HepG2 (cell line): ENCODE results near the gene LSM14B. TPM values are rescaled to one million over a fixed set of nuclear protein-coding genes. Genes with fewer than 3 reads are reported as not detected.

Experiments
- ARNTL ChIP-seq: sonication (generic); formaldehyde crosslinking; IDR thresholded peaks from 2 replicates; pipeline ENCODE4 v1.4.0; 2020; ENCODE audit warnings: mild to moderate bottlenecking, missing genetic modification reagents
- ATAD3A ChIP-seq: sonication (generic); formaldehyde crosslinking; IDR thresholded peaks from 2 replicates; pipeline ENCODE4 v1.4.0; 2020; ENCODE audit warnings: missing genetic modification reagents
- ETV6 ChIP-seq: sonication (generic); formaldehyde crosslinking; conservative IDR thresholded peaks from 2 replicates; pipeline ENCODE4 v1.4.0; 2020; ENCODE audit warnings: missing genetic modification reagents
- FLYWCH1 ChIP-seq: sonication (generic); formaldehyde crosslinking; IDR thresholded peaks from 2 replicates; pipeline ENCODE4 v1.8.1; 2023; ENCODE audit warnings: mild to moderate bottlenecking, missing genetic modification reagents
- FOXO1 ChIP-seq: sonication (generic); formaldehyde crosslinking; IDR thresholded peaks from 2 replicates; pipeline ENCODE4 v1.4.0; 2020; ENCODE audit warnings: missing genetic modification reagents
- GATAD2A ChIP-seq: IDR thresholded peaks from 2 replicates; pipeline ENCODE4 v1.6.1; 2016
- HDAC2 ChIP-seq: sonication (generic); formaldehyde crosslinking; IDR thresholded peaks from 2 replicates; pipeline ENCODE4 v1.4.0; 2020; ENCODE audit warnings: missing genetic modification reagents
- KAT7 ChIP-seq: IDR thresholded peaks from 2 replicates; pipeline ENCODE4 v1.6.1; 2018; ENCODE audit warnings: borderline replicate concordance, missing compliant biosample characterization
- MAX ChIP-seq: IDR thresholded peaks from 2 replicates; pipeline ENCODE4 v1.6.1; 2012; ENCODE audit warnings: inconsistent platforms
- MTA1 ChIP-seq: sonication (generic); formaldehyde crosslinking; IDR thresholded peaks from 2 replicates; pipeline ENCODE4 v1.4.0; 2020; ENCODE audit warnings: missing genetic modification reagents, mild to moderate bottlenecking, borderline replicate concordance
- NCOA2 ChIP-seq: sonication (generic); formaldehyde crosslinking; IDR thresholded peaks from 2 replicates; pipeline ENCODE4 v1.8.0; 2022; ENCODE audit warnings: inconsistent platforms
- NFE2L1 ChIP-seq: sonication (generic); formaldehyde crosslinking; IDR thresholded peaks from 2 replicates; pipeline ENCODE4 v1.4.0; 2020; ENCODE audit warnings: missing genetic modification reagents, mild to moderate bottlenecking, borderline replicate concordance
- PATZ1 ChIP-seq: sonication (generic); formaldehyde crosslinking; IDR thresholded peaks from 2 replicates; pipeline ENCODE4 v1.4.0; 2020; ENCODE audit warnings: missing genetic modification reagents
- TP53 ChIP-seq: sonication (generic); formaldehyde crosslinking; conservative IDR thresholded peaks from 2 replicates; pipeline ENCODE4 v1.4.0; 2020; ENCODE audit warnings: missing genetic modification reagents
- ZBTB1 ChIP-seq: sonication (generic); formaldehyde crosslinking; IDR thresholded peaks from 2 replicates; pipeline ENCODE4 v1.4.0; 2020; ENCODE audit warnings: missing genetic modification reagents, borderline replicate concordance
- ZBTB44 ChIP-seq: sonication (generic); formaldehyde crosslinking; IDR thresholded peaks from 2 replicates; pipeline ENCODE4 v1.4.0; 2020; ENCODE audit warnings: missing genetic modification reagents
- ZC3H13 ChIP-seq: sonication (generic); formaldehyde crosslinking; IDR thresholded peaks from 2 replicates; pipeline ENCODE4 v1.8.1; 2023; ENCODE audit warnings: mild to moderate bottlenecking, missing genetic modification reagents, moderate library complexity
- ZKSCAN5 ChIP-seq: sonication (generic); formaldehyde crosslinking; IDR thresholded peaks from 2 replicates; pipeline ENCODE4 v1.5.1; 2020; ENCODE audit warnings: mild to moderate bottlenecking, missing genetic modification reagents
- ZNF292 ChIP-seq: sonication (generic); formaldehyde crosslinking; IDR thresholded peaks from 2 replicates; pipeline ENCODE4 v1.8.1; 2022; ENCODE audit warnings: mild to moderate bottlenecking, low read depth, missing genetic modification reagents, borderline replicate concordance
- ZNF350 ChIP-seq: sonication (generic); formaldehyde crosslinking; IDR thresholded peaks from 2 replicates; pipeline ENCODE4 v1.4.0; 2020; ENCODE audit warnings: mild to moderate bottlenecking, low read depth, missing genetic modification reagents, borderline replicate concordance
- ZNF503 ChIP-seq: sonication (generic); formaldehyde crosslinking; IDR thresholded peaks from 2 replicates; pipeline ENCODE4 v1.4.0; 2020; ENCODE audit warnings: missing genetic modification reagents
- ZNF644 ChIP-seq: IDR thresholded peaks from 2 replicates; pipeline ENCODE4 v1.6.1; 2016; ENCODE audit warnings: low read depth
- ZNF800 ChIP-seq: sonication (generic); formaldehyde crosslinking; IDR thresholded peaks from 2 replicates; pipeline ENCODE4 v1.4.0; 2020; ENCODE audit warnings: missing genetic modification reagents
- polyA plus RNA-seq, 8 experiments: library from polyadenylated mRNA; depleted of rRNA in 3 of 8; stranded (reverse) in 7 of 8; unstranded in 1 of 8; fragments of >200 nt; fragmentation: Illumina TruSeq in 4 of 8; extraction: Trizol in 4 of 8; gene quantifications; 2 replicates each; pipeline versions ENCODE4 v1.2.1 to v1.2.3, GENCODE V29; 2011 to 2016; ENCODE audit warnings: low read depth in 4 of 8, missing spikeins in 1 of 8, mixed read lengths in 1 of 8; ENCODE audit not compliant: insufficient read depth in 1 of 8
- total RNA-seq, 5 experiments: library from RNA; depleted of rRNA; stranded (reverse); fragments of >200 nt; fragmentation: Illumina TruSeq; extraction: Trizol; gene quantifications; 2 replicates each; pipeline ENCODE4 v1.2.3, GENCODE V29; 2016; ENCODE audit warnings: low read depth in 1 of 5

LSM14B gene
- total and polyA plus RNA-seq, 2 of the 13 experiments (the other 11 are each of a cell fraction or from before 2014, with no cell fraction given), result 43.3 to 79.2 TPM

- TF ChIP-seq ZBTB44 (CRISPR knock-in tag) (no peak), ATAD3A (no peak), FOXO1 (CRISPR knock-in tag) (peak; percentile 59; the same call in 1 of the 2 replicates), ZNF292 (CRISPR knock-in tag) (peak; percentile 62; the same call in 1 of the 2 replicates), MTA1 (CRISPR knock-in tag) (peak; percentile 78), ZNF503 (CRISPR knock-in tag) (no peak), ZNF350 (peak; percentile 75), NFE2L1 (CRISPR knock-in tag) (no peak), GATAD2A (CRISPR knock-in tag) (peak; percentile 90), ZNF800 (CRISPR knock-in tag) (0 out of 2 replicates have a peak, but pooled peaks have one; percentile 51), TP53 (0 out of 2 replicates have a peak, but pooled peaks have one; percentile 24), FLYWCH1 (no peak), ZNF644 (CRISPR knock-in tag) (peak; percentile 66; the same call in 1 of the 2 replicates), ARNTL (CRISPR knock-in tag) (peak; percentile 73; the same call in 1 of the 2 replicates), ZKSCAN5 (CRISPR knock-in tag) (0 out of 2 replicates have a peak, but pooled peaks have one; percentile 19), MAX (peak; percentile 60), ZC3H13 (CRISPR knock-in tag) (no peak), ZBTB1 (no peak), ETV6 (no peak), PATZ1 (CRISPR knock-in tag) (peak; percentile 64; the same call in 1 of the 2 replicates), NCOA2 (CRISPR knock-in tag) (peak; percentile 58), KAT7 (no peak), HDAC2 (CRISPR knock-in tag) (peak; percentile 55; the same call in 1 of the 2 replicates)
Measured at GRCh38 chr20:62134735-62135231, 12.5 kb downstream of the LSM14B start (continued).
